Measurements from ENCODE around the gene CCAR1.
"Not testable (repeated sequence)": the region's sequence is repeated elsewhere in the genome, so short reads cannot be mapped to it uniquely, and the experiment has no call there.

CCAR1 gene

GRCh38 chr10:68829952-68830351 is 108.9 kb downstream of the CCAR1 start:
- DNase-seq = no peak

- no peak for DNase-seq
Measured at GRCh38 chr10:68831961-68832455, 111.0 kb downstream of the CCAR1 start.

- DNase-seq = no peak
Measured at GRCh38 chr10:68832601-68833000, 111.6 kb downstream of the CCAR1 start.

DNA sequence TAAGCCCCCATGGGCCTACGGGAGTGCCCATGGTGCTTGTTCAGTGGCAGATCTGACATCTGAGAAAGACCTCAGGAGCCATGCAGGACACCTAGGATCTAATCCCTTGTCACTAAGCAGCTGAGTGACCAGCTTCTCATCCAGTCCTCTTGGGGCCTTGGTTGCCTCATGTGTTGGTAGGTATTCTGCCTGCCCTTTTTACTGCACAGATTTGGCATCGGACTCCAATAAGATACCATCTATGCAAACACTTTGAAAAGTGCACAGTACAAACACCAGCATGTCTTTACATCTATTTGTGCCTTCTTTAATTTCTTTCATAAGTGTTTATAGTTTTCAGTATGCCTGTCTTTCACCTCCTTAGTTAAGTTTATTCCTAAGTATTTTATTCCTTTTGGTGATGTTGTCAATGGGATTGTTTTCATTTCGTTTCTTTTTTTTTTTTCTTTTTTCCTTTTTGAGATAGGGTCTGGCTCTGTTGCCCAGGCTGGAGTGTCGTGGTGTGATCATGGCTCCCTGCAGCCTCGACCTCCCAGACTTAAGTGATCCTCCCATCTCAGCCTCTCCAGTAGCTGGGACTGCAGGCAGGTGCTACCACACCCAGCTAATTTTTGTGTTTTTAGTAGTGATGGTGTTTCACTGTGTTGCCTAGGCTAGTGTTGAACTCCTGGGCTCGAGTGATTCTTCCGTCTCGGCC is 116.7 kb downstream of the CCAR1 start:
- DNase-seq = no peak

DNA sequence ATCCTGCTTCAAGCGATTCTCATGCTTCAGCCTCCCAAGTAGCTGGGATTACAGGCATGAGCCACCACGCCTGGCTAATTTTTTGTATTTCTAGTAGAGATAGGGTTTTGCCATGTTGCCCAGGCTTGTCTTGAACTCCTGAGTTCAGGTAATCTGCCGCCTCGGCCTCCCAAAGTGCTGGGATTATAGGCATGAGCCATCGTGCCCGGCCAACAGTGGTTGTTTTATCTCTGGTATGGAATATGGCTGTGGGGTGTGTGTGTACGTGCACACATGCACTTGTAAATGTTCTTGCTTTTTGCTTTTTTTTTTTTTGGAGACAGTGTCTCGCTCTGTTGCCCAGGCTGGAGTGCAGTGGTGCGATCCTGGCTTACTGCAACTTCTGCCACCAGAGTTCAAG is 119.6 kb downstream of the CCAR1 start:
- DNase-seq = not testable (repeated sequence)

Measured in NCI-H1694 treated with DMSO at 0.1 percent for 48 hours (cell line).